NCI-H526 treated with DMSO at 0.1 percent for 48 hours (cell line): Measurements from ENCODE around the gene PRPF40B.
A peak's percentile ranks its signal among the peaks of the same experiment; 100 is the strongest.
"Not testable (repeated sequence)": the region's sequence is repeated elsewhere in the genome, so short reads cannot be mapped to it uniquely, and the experiment has no call there.

ENCODE experiments used
- DNase-seq: peaks from one replicate; lab custom pipeline; 2025; lab: John Stamatoyannopoulos, UW

The PRPF40B gene

DNA sequence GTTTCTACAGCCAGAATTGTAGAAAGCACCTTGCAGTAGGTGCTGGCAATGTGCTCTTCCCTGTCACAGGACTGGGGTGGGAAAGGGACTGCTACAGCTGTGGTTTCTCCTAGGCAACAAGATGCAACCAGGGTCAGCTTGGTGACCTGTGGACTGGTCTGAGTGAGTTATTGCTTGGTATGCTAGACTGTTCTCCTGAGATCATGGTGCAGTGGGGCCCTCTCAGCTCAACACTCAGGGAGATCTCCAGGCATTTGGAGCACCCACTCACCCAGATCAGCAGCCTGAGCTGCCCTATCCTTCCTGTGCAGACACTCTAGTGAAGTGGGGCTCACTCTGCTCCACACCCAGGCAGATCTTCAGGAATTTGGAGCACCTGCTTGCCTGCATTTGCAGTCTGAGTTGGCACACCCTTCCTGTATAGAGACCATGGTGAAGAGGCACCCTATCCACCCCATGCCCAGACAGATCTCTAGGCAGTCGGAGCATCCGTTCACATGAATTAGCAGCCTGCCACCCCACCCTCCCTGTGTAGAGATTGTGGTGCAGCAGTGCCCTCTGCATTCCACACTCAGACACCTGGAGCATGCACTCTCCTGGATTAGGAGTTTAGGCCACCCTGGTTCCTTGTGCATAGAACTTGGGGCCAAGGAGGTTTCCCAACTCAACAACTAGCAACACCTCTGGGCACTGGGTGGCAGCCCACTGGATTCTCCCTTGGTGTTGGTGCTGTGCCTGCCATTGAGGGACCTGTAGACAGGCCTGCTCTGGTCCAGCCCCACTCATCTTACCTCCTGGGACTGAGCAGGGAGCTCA is 14.1 kb upstream of the PRPF40B start:
- DNase-seq, result no peak

DNA sequence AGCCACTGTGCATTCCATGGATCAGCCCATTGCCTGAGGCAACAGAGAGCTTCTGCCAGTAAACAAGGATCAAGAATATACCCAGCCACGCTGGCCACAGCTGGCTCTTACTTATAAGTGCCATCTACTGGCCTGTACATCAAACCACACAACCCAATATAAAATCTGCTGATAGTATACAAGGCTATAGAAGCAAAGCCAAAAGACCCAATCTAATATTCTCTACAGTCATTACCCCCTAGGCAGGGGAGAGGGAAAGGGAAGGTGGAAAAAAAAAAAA is 13.5 kb upstream of the PRPF40B start:
- no peak for DNase-seq

DNA sequence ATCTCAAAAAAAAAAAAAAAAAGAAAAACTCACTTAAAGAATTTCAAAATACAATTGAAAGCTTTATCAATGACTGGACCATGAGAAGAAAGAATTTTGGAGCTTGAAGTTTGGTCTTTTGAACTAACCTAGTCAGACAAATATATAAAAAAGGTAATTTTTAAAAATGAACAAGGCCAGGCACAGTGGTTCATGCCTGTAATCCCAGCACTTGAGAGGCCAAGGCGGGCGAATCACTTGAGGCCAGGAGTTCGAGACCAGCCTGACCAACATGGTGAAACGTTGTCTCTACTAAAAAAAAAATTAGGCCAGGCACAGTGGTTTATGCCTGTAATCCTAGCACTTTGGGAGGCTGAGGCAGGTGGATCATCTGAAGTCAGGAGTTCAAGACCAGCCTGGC is 12.6 kb upstream of the PRPF40B start:
- not testable (repeated sequence) for DNase-seq

DNA sequence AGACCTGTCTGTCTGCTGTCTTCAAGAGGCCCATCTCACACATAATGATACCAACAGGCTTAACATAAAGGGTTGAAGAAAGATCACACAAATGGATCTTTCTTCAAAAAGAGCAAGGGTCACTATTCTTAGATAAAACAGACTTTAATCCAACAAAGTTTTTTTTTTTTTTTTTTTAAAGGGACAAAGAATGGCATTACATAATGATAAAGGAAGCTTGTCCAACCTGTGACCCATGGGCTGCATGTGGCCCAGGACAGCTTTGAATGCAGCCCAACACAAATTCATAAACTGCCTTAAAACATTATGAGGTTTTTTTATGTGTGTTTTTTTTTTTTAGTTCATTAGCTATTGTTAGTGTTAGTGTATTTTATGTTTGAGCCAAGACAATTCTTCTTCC is 11.2 kb upstream of the PRPF40B start:
- no peak for DNase-seq

DNA sequence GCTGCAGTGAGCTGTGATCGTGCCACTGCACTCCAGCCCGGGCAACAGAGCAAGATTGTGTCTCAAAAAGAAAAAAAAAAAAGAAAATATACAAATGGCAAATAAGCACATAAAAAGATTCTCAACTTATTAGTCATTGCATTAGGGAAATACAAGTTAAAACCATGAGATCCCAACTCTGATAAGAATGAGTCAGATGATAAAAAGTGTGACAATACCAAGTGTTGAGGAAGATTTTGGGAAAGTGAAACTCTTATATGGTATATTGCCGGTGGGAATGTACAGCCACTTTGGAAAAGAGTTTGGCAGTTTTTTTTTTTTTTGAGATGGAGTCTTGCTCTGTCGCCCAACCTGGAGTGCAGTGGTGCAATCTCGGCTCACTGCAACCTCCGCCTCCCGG is 7.6 kb upstream of the PRPF40B start:
- no peak for DNase-seq

DNA sequence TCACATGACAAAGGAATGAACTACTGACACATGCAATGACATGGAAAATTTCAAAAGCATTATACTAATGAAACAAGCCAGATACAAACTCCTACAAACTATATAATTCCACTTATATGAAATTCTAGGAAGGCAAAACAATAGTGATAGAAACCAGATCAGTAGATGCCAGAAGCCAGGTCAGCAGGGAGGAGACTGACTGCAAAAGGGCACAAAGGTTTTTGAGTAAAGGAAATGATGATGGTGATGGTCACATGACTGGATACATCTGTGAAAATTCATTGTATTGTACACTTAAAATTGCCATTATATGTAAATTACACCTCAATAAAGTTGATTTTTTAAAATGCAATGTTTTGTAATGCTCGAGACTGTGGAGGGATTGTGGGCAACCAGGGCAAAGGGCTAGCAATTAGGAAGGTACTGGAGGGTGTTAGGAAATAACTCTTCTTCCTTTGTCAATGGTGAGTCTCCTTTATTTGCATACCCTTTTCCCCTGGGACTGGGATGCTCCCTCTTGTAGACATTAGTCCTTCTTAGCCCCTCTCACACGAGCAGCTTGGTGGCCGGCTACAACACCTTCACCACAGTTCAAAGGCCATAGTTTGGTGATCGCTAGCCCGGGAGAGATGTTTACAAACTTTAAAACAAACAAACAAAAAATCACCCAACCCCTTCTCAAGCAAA is 6.7 kb upstream of the PRPF40B start:
- peak; percentile 58 for DNase-seq

DNA sequence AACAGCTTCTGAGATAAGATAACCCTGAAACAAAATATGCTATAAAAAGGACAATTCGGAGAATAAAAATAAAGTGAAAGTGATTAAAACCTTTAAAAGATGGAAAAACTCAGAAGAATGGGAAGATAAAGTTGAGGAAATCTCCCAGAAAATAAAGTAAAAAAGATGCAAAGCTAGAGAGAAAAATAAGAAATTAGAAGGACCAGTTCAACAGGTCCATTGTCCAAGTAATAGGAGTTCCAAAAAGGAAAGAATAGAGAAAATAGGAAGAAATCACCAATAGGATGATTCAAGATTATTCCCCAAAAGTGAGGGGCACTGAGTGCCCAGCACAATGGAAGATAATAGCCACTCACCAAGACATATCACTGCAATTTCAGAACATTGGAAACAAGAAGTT is 4.8 kb upstream of the PRPF40B start:
- DNase-seq, result no peak

DNA sequence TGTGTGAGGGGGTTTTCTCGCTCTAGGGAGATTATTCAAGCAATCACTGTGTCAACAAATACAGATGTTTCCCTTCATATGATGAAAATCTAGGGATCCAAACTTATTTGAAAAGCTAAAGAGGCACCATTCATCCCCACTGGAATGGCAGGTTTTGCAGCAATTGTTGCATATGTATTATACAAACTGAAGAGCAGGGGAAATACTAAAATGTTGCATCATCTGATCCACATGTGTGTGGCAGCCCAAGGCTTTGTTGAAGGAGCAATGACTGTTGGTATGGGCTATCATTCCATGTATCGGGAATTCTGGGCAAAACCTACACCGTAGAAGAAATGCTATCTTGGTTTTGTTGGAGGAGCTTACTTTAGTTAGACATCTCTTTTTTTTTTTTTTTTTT is 4.1 kb upstream of the PRPF40B start:
- DNase-seq, result no peak

DNA sequence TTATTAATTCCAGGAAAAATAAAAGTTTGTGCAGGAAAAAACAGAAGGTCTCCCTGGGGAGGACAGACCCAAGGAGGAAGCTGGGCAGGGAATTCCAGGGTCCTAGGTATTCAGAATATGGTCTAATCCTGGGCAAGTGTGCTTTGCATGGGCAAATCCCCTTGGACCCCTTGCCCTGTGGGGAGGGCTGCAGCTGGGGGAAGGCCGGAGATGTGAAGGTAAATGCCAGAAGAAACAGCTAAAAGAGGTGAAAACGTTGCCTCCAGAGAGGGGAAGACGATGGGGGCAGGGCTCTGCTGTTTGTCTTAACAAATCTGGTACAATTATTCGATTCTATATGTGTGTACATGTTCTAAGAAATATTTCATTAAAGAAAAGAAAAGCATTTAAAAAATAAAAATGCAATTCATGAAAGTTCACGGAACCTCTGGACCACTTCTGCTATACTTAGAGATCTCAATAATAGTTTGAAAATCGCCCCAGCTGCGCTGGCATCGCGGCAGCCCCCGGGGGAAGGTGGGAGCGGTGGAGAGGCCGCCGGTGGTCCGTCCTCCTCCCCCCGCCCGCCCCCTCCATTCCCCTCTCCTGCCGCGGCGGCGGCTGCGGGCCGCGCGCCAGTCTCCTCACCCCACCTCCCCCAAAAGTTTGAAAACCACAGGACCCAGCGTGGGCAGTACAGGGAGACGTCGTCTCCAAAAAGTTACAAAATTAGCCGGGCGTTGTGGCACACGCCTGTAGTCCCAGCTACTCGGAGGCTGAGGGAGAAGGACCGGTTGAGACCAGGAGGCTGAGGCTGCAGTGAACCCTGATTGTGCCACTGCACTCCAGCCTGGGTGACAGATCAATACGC is 1.5 kb upstream of the PRPF40B start:
- no peak for DNase-seq

DNA sequence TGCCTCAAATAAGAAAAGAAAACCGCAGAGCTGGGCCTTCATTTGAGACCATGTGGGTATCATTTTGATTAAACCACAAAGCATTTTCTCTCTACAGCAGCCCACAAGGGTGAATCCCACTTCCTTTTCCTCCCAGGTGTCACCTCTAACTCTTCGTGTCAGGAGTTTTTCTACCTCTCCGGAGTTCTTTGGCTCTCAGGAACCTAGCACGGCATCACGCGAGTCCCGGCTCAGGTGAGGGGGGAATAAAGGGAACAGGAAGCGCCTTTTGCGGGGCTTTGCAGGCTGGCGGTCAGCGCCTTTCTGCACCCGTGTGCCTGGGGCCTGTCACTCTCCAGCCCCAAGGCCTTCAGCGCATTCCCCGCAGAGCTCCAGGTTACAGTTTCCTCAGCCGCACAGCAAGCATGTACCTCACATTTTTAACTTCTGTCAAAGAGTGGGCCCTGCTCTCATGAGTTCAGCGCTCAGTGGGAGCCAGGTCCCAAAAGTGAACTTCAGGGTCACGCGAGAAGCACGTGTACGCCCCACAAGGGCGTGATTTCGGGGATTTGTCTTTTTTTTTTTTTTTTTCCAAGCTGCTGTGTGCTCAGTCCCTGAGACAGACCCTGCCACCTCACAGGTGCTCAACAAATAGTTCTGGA is 740 bp upstream of the PRPF40B start:
- no peak for DNase-seq

DNA sequence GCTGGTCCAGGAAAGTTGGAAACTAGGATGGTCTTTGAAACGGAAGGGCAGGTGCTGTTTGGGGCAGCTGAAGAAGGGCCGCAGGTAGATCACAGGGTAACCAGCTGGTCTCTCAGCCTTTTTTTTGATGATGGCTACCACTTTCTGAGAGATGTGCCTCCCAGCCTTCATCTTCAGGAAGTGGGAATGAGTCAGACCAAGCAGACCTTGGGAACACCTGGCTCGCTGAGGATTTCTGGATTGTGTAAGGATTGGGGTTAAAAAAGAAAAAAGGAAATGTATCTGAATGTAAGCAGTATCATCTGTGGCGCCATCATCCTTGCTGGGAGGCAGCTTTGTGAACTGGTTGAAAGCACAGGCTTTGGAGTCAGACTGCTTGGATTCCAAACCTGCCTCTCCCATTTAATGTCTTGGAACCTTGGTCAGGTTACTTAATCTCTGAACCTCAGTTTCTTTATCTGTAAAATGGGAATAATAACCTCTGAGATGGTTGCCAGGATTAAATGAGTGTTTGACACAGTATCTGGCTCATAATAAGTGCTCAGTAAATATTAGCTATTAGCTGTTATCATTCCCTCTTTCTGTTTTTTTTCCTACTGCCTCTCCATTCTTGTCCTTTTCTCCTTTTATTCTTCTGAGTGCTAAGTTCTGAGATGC is 1.7 kb downstream of the PRPF40B start:
- DNase-seq, result no peak

DNA sequence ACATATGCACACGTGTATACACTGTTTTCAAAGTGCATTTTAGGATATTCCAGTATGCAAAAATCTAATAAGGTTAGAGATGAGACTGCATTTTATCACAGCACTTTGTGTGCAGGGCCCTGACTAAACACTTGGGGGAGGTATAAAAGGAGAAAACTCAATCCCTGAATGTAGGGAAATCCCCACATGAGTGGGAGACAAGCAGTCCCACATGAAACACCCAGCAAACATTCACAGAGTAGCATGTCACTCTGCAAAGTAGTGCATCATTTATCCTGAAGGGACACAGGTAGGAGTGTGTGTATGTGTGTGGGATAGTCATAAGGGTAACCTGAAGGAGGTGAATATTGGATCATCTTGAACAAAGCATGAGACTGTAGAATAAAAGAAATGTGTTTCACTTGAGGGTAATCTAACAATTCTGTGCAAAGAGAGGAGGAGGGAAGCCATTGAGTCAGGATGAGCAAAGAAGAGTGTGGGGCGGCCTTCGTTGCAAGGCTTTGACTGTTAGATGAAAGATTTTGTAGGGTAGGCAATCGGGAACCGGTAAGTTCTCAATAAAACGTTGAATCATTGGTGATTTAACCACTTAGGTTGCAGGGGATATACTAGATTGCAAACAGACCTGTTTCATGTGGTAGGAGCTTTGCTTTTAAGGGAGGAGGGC is 2.9 kb downstream of the PRPF40B start:
- DNase-seq, result no peak

DNA sequence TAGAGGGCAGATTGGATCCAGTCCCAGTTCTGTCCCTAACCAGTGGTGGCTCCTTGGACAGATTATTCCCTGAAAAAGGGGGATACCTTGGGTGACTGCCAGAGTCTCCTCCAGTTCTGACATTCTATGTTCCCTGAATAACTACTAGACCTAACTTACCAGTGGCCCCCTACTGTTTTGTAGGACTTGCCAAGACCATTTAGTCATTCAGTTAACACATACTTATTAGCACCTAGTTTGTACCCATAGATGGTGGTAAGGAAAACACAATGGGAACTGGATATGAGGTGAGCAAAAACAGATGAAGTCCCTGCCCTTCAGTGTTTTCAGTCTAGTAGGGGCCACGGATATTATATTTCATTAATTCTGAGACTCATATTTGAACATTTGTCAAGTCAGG is 3.5 kb downstream of the PRPF40B start:
- DNase-seq, result no peak

DNA sequence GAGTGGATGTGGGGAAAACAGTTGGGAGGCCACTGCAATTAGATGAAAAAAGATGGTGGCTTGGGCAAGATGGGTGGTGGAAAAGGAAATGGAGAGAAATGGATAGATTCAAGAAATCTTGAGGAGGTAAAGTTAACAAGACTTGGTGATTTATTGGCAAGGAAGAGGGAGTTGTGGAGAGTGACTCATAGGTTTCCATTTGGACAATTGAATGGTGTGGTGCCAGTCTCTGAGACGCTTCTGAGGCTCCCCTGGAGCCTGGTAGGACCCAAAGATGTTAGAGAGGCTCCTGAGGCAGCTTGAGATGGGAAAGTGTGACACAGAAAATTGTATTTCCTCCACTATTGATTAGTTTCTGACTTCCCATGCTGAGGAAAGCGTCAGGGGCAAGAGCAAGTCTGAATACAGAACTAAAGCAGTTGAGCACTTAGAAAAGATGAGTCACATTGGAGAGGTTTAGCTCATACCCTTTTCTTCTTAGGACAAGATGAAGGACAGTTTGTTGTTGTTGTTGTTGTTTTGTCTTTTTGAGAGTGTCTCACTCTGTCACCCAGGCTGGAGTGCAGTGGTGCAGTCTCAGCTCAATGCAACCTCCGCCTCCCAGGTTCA is 4.5 kb downstream of the PRPF40B start:
- no peak for DNase-seq

DNA sequence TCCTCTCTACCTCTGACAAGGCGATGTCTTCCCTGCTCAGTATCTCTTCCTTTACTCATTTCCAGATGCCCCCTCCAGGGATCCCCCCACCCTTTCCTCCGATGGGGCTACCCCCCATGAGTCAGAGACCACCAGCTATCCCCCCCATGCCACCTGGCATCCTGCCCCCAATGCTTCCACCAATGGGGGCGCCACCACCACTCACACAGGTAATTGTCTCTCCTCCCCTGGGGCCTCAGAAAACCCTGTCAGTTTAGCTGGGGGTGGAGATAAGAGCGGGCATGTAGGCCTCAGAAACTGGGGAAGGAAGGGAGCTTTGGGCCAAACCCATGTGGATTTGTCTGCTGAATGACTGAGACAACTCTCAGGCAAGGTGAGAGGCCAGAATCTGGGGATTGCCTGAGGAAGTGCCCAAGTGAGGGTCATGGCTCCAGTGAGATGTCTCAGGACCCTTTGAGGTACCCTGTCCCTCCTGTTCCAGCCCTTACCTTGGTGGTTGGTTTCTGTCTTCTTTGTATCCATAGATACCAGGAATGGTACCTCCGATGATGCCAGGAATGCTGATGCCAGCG is 8.1 kb downstream of the PRPF40B start:
- no peak for DNase-seq

DNA sequence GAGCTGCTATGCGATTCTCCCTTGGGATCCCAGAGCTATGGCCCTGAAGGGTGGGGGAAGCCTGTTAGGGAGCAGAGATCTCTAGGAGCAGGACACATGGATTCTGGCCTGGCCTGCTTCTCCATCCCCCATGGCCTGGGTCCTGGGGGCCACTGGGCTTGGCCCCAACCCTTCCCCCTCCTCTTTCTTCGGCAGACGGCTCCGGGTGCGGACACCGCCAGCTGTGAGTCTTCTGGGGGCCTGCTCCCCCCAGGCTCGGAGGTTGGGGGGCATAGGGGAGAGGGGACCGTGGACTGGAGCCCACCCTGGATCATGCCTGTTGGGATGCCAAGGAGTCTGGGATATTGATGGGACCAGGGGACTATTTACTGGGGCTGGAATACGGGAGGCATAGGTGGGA is 9.0 kb downstream of the PRPF40B start:
- no peak for DNase-seq

DNA sequence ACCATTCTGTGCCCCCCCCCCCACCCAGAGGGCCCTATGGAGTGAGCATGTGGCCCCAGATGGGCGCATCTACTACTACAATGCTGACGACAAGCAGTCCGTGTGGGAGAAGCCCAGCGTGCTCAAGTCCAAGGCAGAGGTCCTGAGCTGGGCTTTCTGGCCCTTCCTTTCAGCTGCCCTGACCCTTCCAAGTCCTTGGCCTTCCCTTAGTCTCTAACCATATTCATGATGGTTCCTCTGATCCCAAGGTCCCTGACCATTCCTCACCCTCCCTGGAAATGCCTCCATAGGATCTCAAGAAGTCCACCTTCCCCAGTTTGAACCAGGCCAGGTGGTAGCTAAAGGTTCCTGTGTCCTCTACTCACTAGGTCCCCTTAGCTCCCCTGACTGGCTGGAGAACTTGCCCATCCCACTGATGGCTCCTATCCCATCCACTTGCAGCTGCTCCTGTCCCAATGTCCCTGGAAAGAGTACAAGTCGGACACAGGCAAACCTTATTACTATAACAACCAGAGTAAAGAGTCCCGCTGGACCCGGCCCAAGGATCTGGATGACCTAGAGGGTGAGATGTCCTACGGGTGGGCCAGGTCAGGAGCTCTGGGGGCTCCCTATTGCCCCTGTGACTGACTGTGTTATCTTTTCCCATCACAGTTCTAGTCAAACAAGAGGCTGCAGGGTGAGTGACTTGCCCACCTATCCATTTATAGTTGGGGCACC is 9.8 kb downstream of the PRPF40B start:
- DNase-seq, result no peak

DNA sequence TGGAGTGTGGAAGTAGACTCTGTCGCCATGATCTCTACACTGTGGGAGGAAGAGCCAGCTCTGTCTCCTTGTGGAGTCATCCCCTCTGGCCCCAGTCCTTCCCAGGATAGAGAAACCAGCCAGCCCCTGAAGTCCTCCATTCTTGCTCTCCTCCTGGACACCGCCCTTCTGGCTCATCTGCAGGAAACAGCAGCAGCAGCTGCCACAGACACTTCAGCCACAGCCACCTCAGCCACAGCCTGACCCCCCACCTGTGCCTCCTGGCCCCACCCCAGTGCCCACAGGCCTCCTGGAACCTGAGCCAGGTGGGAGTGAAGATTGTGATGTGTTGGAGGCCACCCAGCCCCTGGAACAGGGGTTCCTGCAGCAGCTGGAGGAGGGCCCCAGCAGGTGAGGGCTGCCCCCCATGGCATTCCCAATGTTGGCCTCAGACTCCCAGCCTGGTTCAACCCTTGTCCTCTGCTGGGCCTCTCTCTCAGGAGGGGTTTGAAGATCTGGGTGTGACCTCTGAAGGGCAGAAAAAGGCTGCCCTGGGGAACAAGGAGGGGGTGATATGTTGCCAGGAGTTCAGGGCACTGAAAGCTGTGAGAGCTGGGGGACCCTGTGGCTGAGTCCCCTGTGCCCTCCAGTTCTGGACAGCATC is 10.5 kb downstream of the PRPF40B start:
- no peak for DNase-seq

DNA sequence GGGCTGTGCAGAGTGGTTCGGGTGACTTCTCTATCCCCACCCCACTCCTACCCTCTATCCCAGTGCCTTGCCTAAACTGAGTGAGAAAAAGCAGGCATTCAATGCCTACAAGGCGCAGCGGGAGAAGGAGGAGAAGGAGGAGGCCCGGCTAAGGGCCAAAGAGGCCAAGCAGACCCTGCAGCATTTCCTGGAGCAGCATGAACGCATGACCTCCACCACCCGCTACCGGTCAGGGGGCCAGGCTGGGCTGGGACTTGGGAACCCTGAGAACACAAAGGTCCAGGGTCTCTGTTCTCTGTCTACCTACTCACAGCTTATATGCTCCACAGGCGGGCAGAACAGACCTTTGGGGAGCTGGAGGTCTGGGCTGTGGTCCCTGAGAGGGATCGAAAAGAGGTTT is 11.7 kb downstream of the PRPF40B start:
- no peak for DNase-seq

DNA sequence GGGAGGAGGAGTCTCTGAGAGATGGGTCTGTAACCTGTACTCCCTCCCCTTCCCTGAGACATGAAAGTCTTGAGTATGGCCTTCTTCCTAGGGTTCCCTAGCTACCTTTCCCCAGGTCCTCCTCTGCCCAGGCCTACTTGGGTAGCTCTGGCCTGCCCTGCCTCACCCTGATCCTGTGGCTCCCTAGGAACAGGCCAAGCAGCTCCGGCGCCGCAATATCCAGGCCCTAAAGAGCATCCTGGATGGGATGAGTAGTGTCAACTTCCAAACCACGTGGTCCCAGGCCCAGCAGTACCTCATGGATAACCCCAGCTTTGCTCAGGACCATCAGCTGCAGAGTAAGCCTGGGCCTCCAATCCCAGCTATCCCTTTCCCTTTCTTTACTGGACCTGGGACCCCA is 12.3 kb downstream of the PRPF40B start:
- no peak for DNase-seq
